Activated T-cell treated with anti-CD3 and anti-CD28 coated beads, Interleukin-2, amount 50 U/mL, for 24 hours (primary cell): ENCODE results near the gene MPPED2.

ENCODE experiments used
- DNase-seq: peaks from one replicate; pipeline ENCODE4 v3.0.0-alpha.2; 2020
- H3K27ac Mint-ChIP-seq: 2 replicates; pipeline ENCODE4 v1.8.0; 2020; ENCODE audit warnings: mild to moderate bottlenecking, mixed read lengths
- H3K27me3 Mint-ChIP-seq: 2 replicates; pipeline ENCODE4 v1.8.0; 2020; ENCODE audit warnings: mixed read lengths
- H3K36me3 Mint-ChIP-seq: 2 replicates; pipeline ENCODE4 v1.8.0; 2020; ENCODE audit warnings: low read depth, mixed read lengths
- H3K4me1 Mint-ChIP-seq: 2 replicates; pipeline ENCODE4 v1.8.0; 2020; ENCODE audit warnings: low read depth, mixed read lengths
- H3K4me3 Mint-ChIP-seq: 2 replicates; pipeline ENCODE4 v1.8.0; 2020; ENCODE audit warnings: mild to moderate bottlenecking, moderate library complexity, mixed read lengths
- H3K9me3 Mint-ChIP-seq: 2 replicates; pipeline ENCODE4 v1.8.0; 2020; ENCODE audit warnings: mixed read lengths

Gene MPPED2

GRCh38 chr11:30526558-30526957 is 59.6 kb downstream of the MPPED2 start:
- DNase-seq = no peak
- no peaks in the 10 kb centered on the region for H3K9me3 Mint-ChIP-seq
- H3K27me3 Mint-ChIP-seq = peaks cover 15% of the 10 kb centered on the region
- H3K27ac Mint-ChIP-seq = no peak overlapping the region
- no peaks in the 10 kb centered on the region for H3K4me1 Mint-ChIP-seq
- no peaks in the 10 kb centered on the region for H3K36me3 Mint-ChIP-seq
- H3K4me3 Mint-ChIP-seq = no peak overlapping the region

- H3K36me3 Mint-ChIP-seq = no peaks in the 10 kb centered on the region
- no peak overlapping the region for H3K4me3 Mint-ChIP-seq
- no peak for DNase-seq
- H3K27me3 Mint-ChIP-seq = peaks cover 12% of the 10 kb centered on the region
- H3K4me1 Mint-ChIP-seq = no peaks in the 10 kb centered on the region
- H3K27ac Mint-ChIP-seq = no peak overlapping the region
- no peaks in the 10 kb centered on the region for H3K9me3 Mint-ChIP-seq
These were observed 63.5 kb downstream of the MPPED2 start for GRCh38 chr11:30522536-30523243.

DNA sequence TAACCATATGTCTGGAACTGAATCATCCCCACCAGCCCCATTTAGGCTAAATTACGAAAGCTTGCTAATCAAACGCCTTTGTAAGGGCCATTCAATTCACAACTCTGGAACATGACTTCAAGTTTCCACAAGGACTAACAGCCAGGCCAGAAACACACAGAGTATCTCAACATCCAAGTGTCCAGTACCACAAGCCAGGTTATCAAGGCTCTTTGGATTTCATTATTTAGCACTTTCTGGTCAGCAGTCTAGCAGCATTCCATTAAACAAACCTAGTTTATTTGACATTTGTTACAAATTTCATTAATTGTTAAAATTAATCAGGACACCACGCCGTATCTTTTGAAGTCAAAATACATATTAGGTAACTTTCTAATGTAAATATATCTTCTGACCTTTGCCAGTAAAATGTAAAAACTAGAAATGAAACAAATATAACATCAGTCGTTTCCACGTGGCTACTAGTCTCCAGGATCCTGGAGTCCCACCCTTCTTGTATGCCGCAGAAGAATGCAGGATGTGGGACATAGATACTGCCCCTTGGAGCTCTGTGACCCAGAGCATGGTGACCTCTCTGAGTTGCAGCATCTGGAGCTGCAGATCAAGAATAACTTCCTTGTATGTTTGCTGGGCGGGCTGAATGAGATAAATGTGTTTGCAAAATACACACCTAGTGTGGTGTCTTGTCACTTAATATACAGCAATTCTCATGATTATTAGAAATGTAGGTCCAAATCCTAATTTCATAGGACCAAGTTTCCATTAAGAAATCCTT is 64.7 kb downstream of the MPPED2 start:
- no peak for DNase-seq
- Mint-ChIP-seq H3K27me3 (peaks cover 9% of the 10 kb centered on the region), H3K36me3 (no peaks in the 10 kb centered on the region), H3K27ac (no peak overlapping the region), H3K9me3 (no peaks in the 10 kb centered on the region), H3K4me3 (no peak overlapping the region), H3K4me1 (no peaks in the 10 kb centered on the region)

DNA sequence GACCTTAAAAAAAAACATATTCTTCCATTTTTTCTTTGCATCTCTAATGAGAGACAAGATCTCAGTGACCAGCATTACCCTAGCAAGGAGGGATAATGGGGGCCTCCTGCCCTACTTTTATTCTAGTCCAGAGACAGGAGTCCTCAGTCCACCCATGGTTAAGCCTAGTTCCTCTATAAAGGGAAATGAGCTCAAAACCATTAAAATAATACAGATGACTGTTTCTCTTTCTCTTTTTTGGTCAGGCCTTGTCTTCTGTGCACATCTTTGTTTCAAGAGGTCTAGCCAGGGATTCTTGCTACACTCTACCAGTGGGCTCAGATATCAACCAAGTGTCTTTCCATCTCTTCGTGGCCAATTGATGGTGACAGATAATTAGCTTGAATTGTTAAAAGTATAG is 73.1 kb downstream of the MPPED2 start:
- Mint-ChIP-seq H3K4me3 (no peak overlapping the region), H3K36me3 (no peaks in the 10 kb centered on the region), H3K4me1 (peaks cover 4% of the 10 kb centered on the region), H3K9me3 (no peaks in the 10 kb centered on the region), H3K27me3 (peaks cover 26% of the 10 kb centered on the region), H3K27ac (no peak overlapping the region)
- no peak for DNase-seq

DNA sequence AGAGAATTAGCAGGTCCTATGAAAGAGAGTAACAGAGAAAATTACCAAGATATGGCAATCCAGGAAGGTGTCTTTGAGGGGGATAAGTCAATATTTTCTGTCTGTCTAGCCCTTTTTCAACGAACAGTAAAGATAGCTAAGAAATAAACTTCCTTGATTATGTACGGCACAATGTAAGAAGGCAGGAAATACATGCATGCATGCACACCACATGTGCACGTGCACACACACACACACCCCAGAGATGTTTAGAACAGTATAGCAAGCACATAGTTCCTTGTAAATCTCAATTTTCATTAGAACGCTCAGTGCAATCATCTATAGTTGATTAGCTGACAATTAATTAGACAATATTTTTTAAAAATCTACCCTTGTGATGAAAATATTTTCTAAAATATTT is 74.7 kb downstream of the MPPED2 start:
- no peak overlapping the region for H3K27ac Mint-ChIP-seq
- no peak overlapping the region for H3K4me3 Mint-ChIP-seq
- H3K27me3 Mint-ChIP-seq = peaks cover 27% of the 10 kb centered on the region
- H3K4me1 Mint-ChIP-seq = peaks cover 4% of the 10 kb centered on the region
- no peak for DNase-seq
- H3K9me3 Mint-ChIP-seq = no peaks in the 10 kb centered on the region
- no peaks in the 10 kb centered on the region for H3K36me3 Mint-ChIP-seq

GRCh38 chr11:30510750-30511149 is 75.4 kb downstream of the MPPED2 start:
- Mint-ChIP-seq H3K9me3 (no peaks in the 10 kb centered on the region), H3K36me3 (no peaks in the 10 kb centered on the region), H3K4me3 (no peak overlapping the region), H3K27ac (no peak overlapping the region), H3K27me3 (peaks cover 27% of the 10 kb centered on the region), H3K4me1 (peaks cover 4% of the 10 kb centered on the region)
- no peak for DNase-seq

- DNase-seq = no peak
- peaks cover 4% of the 10 kb centered on the region for H3K4me1 Mint-ChIP-seq
- no peaks in the 10 kb centered on the region for H3K36me3 Mint-ChIP-seq
- no peak overlapping the region for H3K4me3 Mint-ChIP-seq
- H3K27ac Mint-ChIP-seq = no peak overlapping the region
- peaks cover 23% of the 10 kb centered on the region for H3K27me3 Mint-ChIP-seq
- no peaks in the 10 kb centered on the region for H3K9me3 Mint-ChIP-seq
These were observed 76.8 kb downstream of the MPPED2 start for GRCh38 chr11:30509364-30509763.

DNA sequence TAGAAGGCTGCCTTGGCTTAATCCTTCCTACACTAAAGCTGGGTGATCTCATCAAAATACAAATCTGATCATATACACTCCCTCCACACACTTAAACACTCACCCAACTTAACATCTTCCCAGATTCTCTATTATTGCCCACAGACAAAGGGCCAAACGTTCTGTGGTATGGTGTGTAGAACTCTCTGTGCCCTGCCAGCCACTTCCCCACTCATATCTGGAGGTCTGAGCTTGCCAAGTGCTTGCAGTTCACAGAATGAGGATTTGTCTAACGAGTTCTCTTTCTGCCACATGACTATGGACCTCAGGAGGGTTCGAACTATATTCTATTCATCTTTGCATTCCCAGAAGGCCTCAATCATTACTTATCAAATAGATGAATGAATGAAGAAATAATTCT is 77.6 kb downstream of the MPPED2 start:
- peaks cover 4% of the 10 kb centered on the region for H3K4me1 Mint-ChIP-seq
- peaks cover 22% of the 10 kb centered on the region for H3K27me3 Mint-ChIP-seq
- no peaks in the 10 kb centered on the region for H3K36me3 Mint-ChIP-seq
- H3K9me3 Mint-ChIP-seq = no peaks in the 10 kb centered on the region
- no peak overlapping the region for H3K4me3 Mint-ChIP-seq
- DNase-seq = no peak
- no peak overlapping the region for H3K27ac Mint-ChIP-seq

- Mint-ChIP-seq H3K36me3 (no peaks in the 10 kb centered on the region), H3K4me3 (no peak overlapping the region), H3K27ac (no peak overlapping the region), H3K9me3 (no peaks in the 10 kb centered on the region), H3K27me3 (peaks cover 11% of the 10 kb centered on the region), H3K4me1 (no peaks in the 10 kb centered on the region)
- no peak for DNase-seq
These were observed 80.5 kb downstream of the MPPED2 start for GRCh38 chr11:30505603-30506002.

- no peak overlapping the region for H3K27ac Mint-ChIP-seq
- no peaks in the 10 kb centered on the region for H3K9me3 Mint-ChIP-seq
- DNase-seq = no peak
- no peaks in the 10 kb centered on the region for H3K4me1 Mint-ChIP-seq
- no peaks in the 10 kb centered on the region for H3K36me3 Mint-ChIP-seq
- no peak overlapping the region for H3K4me3 Mint-ChIP-seq
- peaks cover 11% of the 10 kb centered on the region for H3K27me3 Mint-ChIP-seq
These were observed 81.7 kb downstream of the MPPED2 start for GRCh38 chr11:30504468-30504867.

DNA sequence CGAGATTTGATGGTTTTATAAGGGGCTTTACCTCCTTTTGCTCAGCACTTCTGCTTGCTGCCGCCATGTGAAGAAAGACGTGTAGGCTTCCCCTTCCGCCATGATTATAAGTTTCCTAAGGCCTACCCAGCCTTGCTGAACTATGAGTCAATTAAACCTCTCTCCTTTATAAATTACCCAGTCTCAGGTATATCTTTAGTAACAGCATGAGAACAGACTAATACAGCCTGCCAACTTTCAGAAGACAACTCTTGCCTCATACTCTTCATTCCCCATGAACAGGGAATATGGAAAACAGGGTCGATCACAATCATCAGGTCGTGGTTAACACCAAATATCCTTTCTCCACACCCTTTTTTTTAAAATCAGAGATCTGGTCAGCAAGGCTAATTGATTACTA is 83.0 kb downstream of the MPPED2 start:
- Mint-ChIP-seq H3K9me3 (no peaks in the 10 kb centered on the region), H3K27ac (no peak overlapping the region), H3K36me3 (no peaks in the 10 kb centered on the region), H3K27me3 (peaks cover 6% of the 10 kb centered on the region), H3K4me3 (no peak overlapping the region), H3K4me1 (no peaks in the 10 kb centered on the region)
- DNase-seq = no peak

DNA sequence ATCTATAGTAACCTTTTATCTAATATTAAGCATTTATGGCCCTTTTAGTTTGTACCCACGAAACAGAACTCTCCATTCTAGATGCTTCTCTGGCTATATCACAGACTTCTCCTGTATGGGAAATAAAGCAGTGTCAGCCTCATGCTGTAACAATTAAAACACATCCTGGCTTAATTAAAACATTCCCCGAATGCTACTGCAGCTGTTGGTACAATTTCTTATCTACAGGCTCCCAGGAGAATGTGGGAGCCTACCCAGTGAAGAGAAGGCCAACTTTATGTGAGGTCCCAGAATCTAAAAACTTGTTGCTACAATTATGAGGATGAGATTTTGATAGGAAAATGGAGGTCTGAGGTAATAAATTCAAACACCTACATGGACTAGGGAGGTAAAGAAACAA is 83.8 kb downstream of the MPPED2 start:
- Mint-ChIP-seq H3K27me3 (peaks cover 3% of the 10 kb centered on the region), H3K27ac (no peak overlapping the region), H3K4me1 (no peaks in the 10 kb centered on the region), H3K4me3 (no peak overlapping the region), H3K36me3 (no peaks in the 10 kb centered on the region), H3K9me3 (no peaks in the 10 kb centered on the region)
- DNase-seq = no peak

- no peak for DNase-seq
- Mint-ChIP-seq H3K27me3 (peaks cover 3% of the 10 kb centered on the region), H3K27ac (no peak overlapping the region), H3K4me3 (no peak overlapping the region), H3K4me1 (no peaks in the 10 kb centered on the region), H3K36me3 (no peaks in the 10 kb centered on the region), H3K9me3 (no peaks in the 10 kb centered on the region)
These were observed 84.4 kb downstream of the MPPED2 start for GRCh38 chr11:30501744-30502143.

DNA sequence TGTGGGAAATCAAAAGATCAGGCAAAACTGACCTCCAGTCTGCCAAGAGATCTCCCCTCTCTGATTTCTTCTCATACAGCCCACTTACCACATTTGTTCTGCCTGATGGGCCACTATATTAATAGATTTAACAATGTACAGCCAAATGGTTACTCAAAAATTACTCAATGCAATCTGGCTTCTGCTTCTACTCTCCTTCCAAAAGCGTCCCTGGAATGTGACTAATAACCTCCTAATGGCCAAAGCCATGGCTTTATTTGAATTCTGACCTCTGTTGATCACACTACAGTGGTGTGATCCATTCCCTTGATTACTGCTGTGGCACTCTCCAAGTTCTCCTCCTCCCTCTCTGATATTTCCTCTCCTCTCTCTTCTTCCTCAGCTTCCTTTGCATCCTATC is 86.2 kb downstream of the MPPED2 start:
- Mint-ChIP-seq H3K9me3 (no peaks in the 10 kb centered on the region), H3K27ac (no peak overlapping the region), H3K4me3 (no peak overlapping the region), H3K4me1 (no peaks in the 10 kb centered on the region), H3K36me3 (no peaks in the 10 kb centered on the region), H3K27me3 (peaks cover 3% of the 10 kb centered on the region)
- no peak for DNase-seq

GRCh38 chr11:30497600-30497999 is 88.6 kb downstream of the MPPED2 start:
- H3K4me3 Mint-ChIP-seq = no peak overlapping the region
- no peak for DNase-seq
- H3K27ac Mint-ChIP-seq = no peak overlapping the region
- H3K36me3 Mint-ChIP-seq = no peaks in the 10 kb centered on the region
- peaks cover 3% of the 10 kb centered on the region for H3K27me3 Mint-ChIP-seq
- H3K9me3 Mint-ChIP-seq = no peaks in the 10 kb centered on the region
- H3K4me1 Mint-ChIP-seq = no peaks in the 10 kb centered on the region
